ENCODE data around the gene ELOVL5. TPM values are rescaled to one million over a fixed set of nuclear protein-coding genes. Genes with fewer than 3 reads are reported as not detected.

Gene ELOVL5
- total and polyA plus RNA-seq, 2 experiments from 2014 or later: 83.3 to 180 TPM

- Mint-ChIP-seq H3K4me1 (no peaks in the 10 kb centered on the region; the same call in 2 of the 3 replicates), H3K9me3 (no peaks in the 10 kb centered on the region), H3K27ac (no peak overlapping the region), H3K4me3 (no peak overlapping the region), H3K27me3 (ENCODE audit: insufficient read depth, low read depth, poor library complexity) (peaks cover 5% of the 10 kb centered on the region), H3K36me3 (ENCODE audit: low read depth) (no peaks in the 10 kb centered on the region)
- no peaks in the 10 kb centered on the region for H3K9me2 ChIP-seq (ENCODE audit: insufficient read depth)
- H2AFZ ChIP-seq: no peak overlapping the region
- ATAC-seq (no peak), DNase-seq (ENCODE audit: low spot score) (no peak)
- no peaks in the 10 kb centered on the region for H3F3A ChIP-seq (replicated peaks; ENCODE audit: low read depth)
- H3K27ac ChIP-seq (ENCODE audit: low read depth): no peak overlapping the region
- no peaks in the 10 kb centered on the region for H4K20me1 ChIP-seq (replicated peaks; ENCODE audit: insufficient read depth)
- no peak for TF ChIP-seq ETS1 (IDR thresholded peaks at IDR 0.05)
- no peak overlapping the region for H3K4me2 ChIP-seq
- H3K4me3 ChIP-seq: no peak overlapping the region
- no peaks in the 10 kb centered on the region for H3K4me1 ChIP-seq (ENCODE audit: insufficient read depth)
- no peaks in the 10 kb centered on the region for H3K27me3 ChIP-seq (ENCODE audit: insufficient read depth)
- no peaks in the 10 kb centered on the region for H3K79me2 ChIP-seq (replicated peaks; ENCODE audit: insufficient read depth)
- no peaks in the 10 kb centered on the region for H3K36me3 ChIP-seq (ENCODE audit: insufficient read depth)
Observed at GRCh38 chr6:53230775-53231467, 117.8 kb downstream of the ELOVL5 start.

DNA sequence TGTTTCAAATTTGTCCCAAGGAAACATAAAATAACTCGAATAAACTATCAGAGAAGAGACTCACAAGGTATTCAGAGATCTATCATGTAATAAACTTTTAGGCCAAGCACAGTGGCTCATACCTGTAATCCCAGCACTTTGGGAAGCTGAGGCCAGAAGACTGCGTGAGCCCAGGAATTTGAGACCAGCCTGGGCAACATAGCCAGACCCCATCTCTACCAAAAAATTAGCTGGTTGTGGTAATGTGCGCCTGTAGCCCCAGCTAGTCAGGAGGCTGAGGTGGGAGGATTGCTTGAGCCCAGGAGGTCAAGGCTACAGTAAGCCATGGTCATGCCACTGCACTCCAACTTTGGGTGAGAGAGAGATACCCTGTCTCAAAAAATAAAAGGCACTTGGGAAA is 120.9 kb downstream of the ELOVL5 start:
- H3F3A ChIP-seq (replicated peaks; ENCODE audit: low read depth): no peaks in the 10 kb centered on the region
- H3K9me2 ChIP-seq (ENCODE audit: insufficient read depth): no peaks in the 10 kb centered on the region
- no peak overlapping the region for H3K27ac ChIP-seq (ENCODE audit: low read depth)
- no peaks in the 10 kb centered on the region for H3K36me3 ChIP-seq (ENCODE audit: insufficient read depth)
- H3K79me2 ChIP-seq (replicated peaks; ENCODE audit: insufficient read depth): no peaks in the 10 kb centered on the region
- no peak for ATAC-seq
- Mint-ChIP-seq H3K27ac (no peak overlapping the region), H3K36me3 (ENCODE audit: low read depth) (no peaks in the 10 kb centered on the region), H3K27me3 (ENCODE audit: insufficient read depth, low read depth, poor library complexity) (peaks cover under 1% of the 10 kb centered on the region), H3K4me3 (no peak overlapping the region), H3K4me1 (no peaks in the 10 kb centered on the region; the same call in 2 of the 3 replicates), H3K9me3 (no peaks in the 10 kb centered on the region)
- no peak overlapping the region for H3K4me2 ChIP-seq
- H4K20me1 ChIP-seq (replicated peaks; ENCODE audit: insufficient read depth): no peaks in the 10 kb centered on the region
- no peaks in the 10 kb centered on the region for H3K4me1 ChIP-seq (ENCODE audit: insufficient read depth)
- H3K27me3 ChIP-seq (ENCODE audit: insufficient read depth): no peaks in the 10 kb centered on the region
- H3K4me3 ChIP-seq: no peak overlapping the region
- TF ChIP-seq STAT1 (IDR thresholded peaks at IDR 0.05; ENCODE audit: unreplicated experiment): no peak
- TF ChIP-seq REST (IDR thresholded peaks at IDR 0.05; ENCODE audit: unreplicated experiment): no peak
- no peak for TF ChIP-seq NANOG (IDR thresholded peaks at IDR 0.05; ENCODE audit: borderline replicate concordance)
- no peak for TF ChIP-seq ZNF331 (CRISPR knock-in tag; IDR thresholded peaks at IDR 0.05; ENCODE audit: low read depth)
- no peak for TF ChIP-seq ETS1 (IDR thresholded peaks at IDR 0.05)
- no peak for TF ChIP-seq EZH2 (IDR thresholded peaks at IDR 0.05; ENCODE audit: low read depth, unreplicated experiment)
- TF ChIP-seq ZNF462 (CRISPR knock-in tag; IDR thresholded peaks at IDR 0.05): no peak
- TF ChIP-seq ZNF114 (CRISPR knock-in tag; IDR thresholded peaks at IDR 0.05): no peak
- no peak for TF ChIP-seq JUNB (IDR thresholded peaks at IDR 0.05; ENCODE audit: unreplicated experiment)
- no peak for DNase-seq (ENCODE audit: low spot score)
- no peak overlapping the region for H2AFZ ChIP-seq

All from GM23338 (cell line).